Psoas muscle (tissue), 8 donors: ENCODE results near the gene ABT1. TPM values are rescaled to one million over a fixed set of nuclear protein-coding genes. Genes with fewer than 3 reads are reported as not detected.

Experiments
- ATAC-seq, 4 donors: fragments of 200-7000 bp; cut with Tn5 transposase; one replicate each; pipeline ENCODE4 v1.9.1; 2020; ENCODE audit warnings: moderate library complexity in 3 of 4, mild to moderate bottlenecking in 2 of 4
- DNase-seq, 2 donors: peaks; one replicate each; pipeline ENCODE4 v3.0.0-alpha.2; 2020
- H3K27ac ChIP-seq: fragments of 200-600 bp; one replicate; pipeline ENCODE4 v1.8.0; 2022
- H3K27me3 ChIP-seq, 3 donors: fragments of 200-600 bp in 1 of 3; one replicate each; pipeline versions ENCODE4 v1.6.1 to v1.8.0; 2013 to 2022; ENCODE audit warnings: low read length in 2 of 3, mild to moderate bottlenecking in 2 of 3, moderate library complexity in 1 of 3; ENCODE audit not compliant: insufficient read depth in 3 of 3
- H3K36me3 ChIP-seq, 2 donors: fragments of 200-600 bp in 1 of 2; one replicate each; pipeline versions ENCODE4 v1.6.1 to v1.8.0; 2013 to 2022; ENCODE audit warnings: low read depth in 1 of 2, mild to moderate bottlenecking in 1 of 2, moderate library complexity in 1 of 2; ENCODE audit not compliant: insufficient read depth in 1 of 2
- H3K4me1 ChIP-seq: fragments of 200-600 bp; one replicate; pipeline ENCODE4 v1.8.0; 2022
- H3K4me3 ChIP-seq: fragments of 200-600 bp; one replicate; pipeline ENCODE4 v1.8.0; 2022; ENCODE audit warnings: mild to moderate bottlenecking
- H3K9me3 ChIP-seq: fragments of 200-600 bp; one replicate; pipeline ENCODE4 v1.8.0; 2022
- WGBS, 3 donors: extraction: QIAGEN DNeasy Blood & Tissue Kit; methylation state at CpG; one replicate each; pipeline versions ENCODE4 v1.1.6 to v1.1.7; 2013; 5-methylcytosine and 5-hydroxymethylcytosine counted together
- intact Hi-C, 2 donors: fragments of 100-400 bp; cut with DNase I; formaldehyde crosslinking; loops; one replicate each; pipeline versions ENCODE4 v1.11.0 to v1.14.2; 2022
- polyA plus RNA-seq, 3 donors: library from polyadenylated mRNA; stranded (reverse); fragments of 200-250 nt; gene quantifications; one replicate each; pipeline ENCODE4 v1.2.3, GENCODE V29; 2013
- total RNA-seq, 4 donors: library from RNA; stranded (reverse); fragmentation: NEBNext Ultra II Directional in 2 of 4; extraction: Animal tissue kit (Norgen Biotek cat#: 25700) in 2 of 4; gene quantifications; one replicate each; pipeline versions ENCODE4 v1.2.1 to v1.2.4, GENCODE V29; 2021 to 2023
- TF ChIP-seq, protein P1 (sequence below): fragments of 200-600 bp; IDR thresholded peaks from one replicate; pipeline ENCODE4 v1.8.0; 2022; ENCODE audit warnings: antibody characterized with exemption
- donor health status: healthy with polysubstance abuse.
- donor health status: DM: no; HTN: no; CAD: no; lungs with moderate emphysema.
- donor health status: Bipolar disorder and iron deficiency.
- donor health status: healthy.
- donor health status: DM: yes; HTN: yes; CAD: no.
- donor health status: DM: no; HTN: no; CAD: no.
- donor health status: DM: no; HTN: no; CAD: no.
- donor health status: DM: yes; HTN: yes; CAD: no.

The ABT1 gene
- total and polyA plus RNA-seq, 7 donors, result 6.2 to 18.4 (median 10.3) TPM

DNA sequence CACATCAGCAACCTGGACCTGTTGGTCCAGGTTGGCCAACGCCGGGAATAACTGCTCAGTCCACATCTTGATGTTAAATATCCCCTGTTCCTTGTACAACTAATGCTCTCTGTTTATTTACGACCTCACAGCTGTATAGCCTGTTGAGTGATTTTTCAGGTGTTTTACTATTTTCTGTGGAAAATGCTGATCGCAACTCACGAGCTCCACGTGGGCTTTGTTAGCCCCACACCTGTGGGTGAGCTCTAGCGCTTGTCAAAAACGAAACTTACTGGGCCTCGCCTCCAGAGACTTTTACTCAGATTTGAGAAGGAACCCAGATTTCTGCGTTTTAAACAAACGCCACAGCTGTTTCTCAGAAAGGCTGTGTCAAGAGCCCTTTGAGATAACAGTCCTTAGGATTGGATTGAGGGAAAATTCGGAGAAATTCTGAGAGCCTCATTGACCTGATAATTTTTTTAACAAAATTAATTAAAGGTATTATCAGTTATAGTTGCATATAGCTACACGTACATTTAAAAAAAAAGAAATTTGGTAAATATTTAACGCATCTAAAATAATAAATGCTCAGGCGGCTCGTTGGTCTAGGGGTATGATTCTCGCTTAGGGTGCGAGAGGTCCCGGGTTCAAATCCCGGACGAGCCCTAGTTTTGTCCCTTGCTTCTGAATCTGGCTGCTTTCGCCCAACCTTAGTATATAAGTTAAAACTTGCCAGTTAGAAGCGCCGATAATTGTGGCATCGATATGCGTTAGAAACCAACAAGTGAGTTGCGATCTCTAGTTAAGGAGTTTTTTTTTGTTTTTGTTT lies 41.9 kb upstream of the ABT1 start:
- TF ChIP-seq, protein P1, sequence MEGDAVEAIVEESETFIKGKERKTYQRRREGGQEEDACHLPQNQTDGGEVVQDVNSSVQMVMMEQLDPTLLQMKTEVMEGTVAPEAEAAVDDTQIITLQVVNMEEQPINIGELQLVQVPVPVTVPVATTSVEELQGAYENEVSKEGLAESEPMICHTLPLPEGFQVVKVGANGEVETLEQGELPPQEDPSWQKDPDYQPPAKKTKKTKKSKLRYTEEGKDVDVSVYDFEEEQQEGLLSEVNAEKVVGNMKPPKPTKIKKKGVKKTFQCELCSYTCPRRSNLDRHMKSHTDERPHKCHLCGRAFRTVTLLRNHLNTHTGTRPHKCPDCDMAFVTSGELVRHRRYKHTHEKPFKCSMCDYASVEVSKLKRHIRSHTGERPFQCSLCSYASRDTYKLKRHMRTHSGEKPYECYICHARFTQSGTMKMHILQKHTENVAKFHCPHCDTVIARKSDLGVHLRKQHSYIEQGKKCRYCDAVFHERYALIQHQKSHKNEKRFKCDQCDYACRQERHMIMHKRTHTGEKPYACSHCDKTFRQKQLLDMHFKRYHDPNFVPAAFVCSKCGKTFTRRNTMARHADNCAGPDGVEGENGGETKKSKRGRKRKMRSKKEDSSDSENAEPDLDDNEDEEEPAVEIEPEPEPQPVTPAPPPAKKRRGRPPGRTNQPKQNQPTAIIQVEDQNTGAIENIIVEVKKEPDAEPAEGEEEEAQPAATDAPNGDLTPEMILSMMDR, result no peak
- Histone ChIP-seq H3K36me3 (no peaks in the 10 kb centered on the region), H3K4me1 (peaks cover 7% of the 10 kb centered on the region), H3K27ac (peak overlapping the region; percentile 74), H3K4me3 (peak overlapping the region; percentile 67), H3K9me3 (no peaks in the 10 kb centered on the region), H3K27me3 (no peaks in the 10 kb centered on the region)
- peak in 1 of 2 donors; percentile 34 for DNase-seq
- 13 to 19% (median 15%) methylated on average over 27 of the region's 27 CpGs for WGBS, 3 donors
- peak in 1 of 4 donors; percentile 23 for ATAC-seq
- intact Hi-C loops, result loop anchor here in 1 of 2 donors (2.0 to 5.0 kb wide), 3 partner anchors 14 to 243 kb away; no protein-coding TSS in a partner anchor

DNA sequence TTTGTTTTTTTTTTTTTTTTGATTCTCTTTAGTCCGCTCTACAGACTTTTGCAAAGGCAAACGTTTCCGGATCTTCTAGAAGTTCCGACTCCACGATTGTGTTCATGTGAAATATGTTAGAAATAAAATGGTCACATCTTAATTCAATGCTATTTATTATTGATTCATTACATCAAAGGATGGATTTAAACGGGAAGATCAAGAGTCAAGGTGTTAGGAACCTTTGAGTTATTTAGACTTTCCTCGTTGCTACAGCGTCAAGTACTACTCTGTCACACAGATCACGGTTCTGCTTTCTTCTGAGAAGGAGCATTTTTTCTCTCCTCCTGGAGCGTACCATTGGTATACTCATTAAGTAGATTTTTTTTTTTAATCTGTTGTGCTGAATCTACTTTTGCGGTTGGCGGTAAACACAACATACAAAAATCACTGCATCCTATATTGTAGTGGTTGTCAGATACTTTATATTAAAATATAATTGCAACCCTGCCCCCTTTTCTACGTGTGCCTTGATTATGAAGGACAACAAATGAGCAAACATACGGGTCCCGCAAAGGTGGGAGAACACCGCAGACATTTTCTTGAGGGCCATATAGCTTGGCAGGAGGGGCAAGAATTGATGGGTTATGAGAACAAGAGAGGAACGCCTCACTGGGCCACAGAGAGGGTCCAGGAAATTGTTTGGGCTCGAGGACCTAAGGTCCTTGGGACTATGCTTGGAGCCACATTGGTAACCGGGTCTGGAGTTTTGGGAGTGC lies 41.1 kb upstream of the ABT1 start:
- H3K27ac ChIP-seq, result no peak overlapping the region
- intact Hi-C loops, result loop anchor here in 1 of 2 donors (2.0 to 5.0 kb wide), 2 partner anchors 13 to 243 kb away; no protein-coding TSS in a partner anchor

DNA sequence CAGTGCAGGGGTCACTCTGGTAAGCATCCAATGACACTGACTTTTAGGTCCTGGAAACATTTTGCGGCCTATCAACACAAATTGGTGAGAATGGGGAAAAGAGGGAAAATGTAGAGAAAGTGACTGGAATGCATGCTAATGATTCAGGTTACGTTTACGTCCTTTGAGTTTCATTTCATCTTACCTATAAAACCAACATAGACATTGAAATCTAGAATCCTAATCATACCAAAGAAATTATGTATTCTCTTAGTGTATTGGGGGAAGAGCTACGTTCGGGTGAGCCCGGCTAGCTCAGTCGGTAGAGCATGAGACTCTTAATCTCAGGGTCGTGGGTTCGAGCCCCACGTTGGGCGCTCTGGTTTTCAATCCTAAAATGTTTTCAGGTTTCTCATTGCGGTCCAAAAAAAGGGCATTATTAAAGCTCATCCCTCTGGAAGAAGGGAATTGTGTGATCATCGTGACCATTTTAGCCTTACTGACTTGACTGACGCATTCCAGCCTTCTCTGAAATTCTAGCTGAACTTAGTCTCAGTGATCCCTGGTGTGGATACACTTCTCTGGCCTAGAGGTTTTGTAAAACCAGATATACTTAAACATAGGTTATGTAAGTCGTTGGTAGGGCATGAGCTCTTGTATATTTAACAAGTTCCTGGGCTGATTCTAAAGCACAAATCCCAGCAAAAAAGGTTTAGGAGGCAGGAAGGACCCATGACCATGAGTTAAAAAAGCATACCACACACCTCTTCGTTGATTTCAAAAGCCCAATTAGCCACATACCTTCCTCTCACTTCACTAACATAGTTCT lies 40.3 kb upstream of the ABT1 start:
- ATAC-seq (peak in 3 of 4 donors; percentile 24 to 36 (median 29)), DNase-seq (peak in 1 of 2 donors; percentile 45)
- Histone ChIP-seq H3K27me3 (no peaks in the 10 kb centered on the region), H3K4me3 (no peak overlapping the region), H3K4me1 (peaks cover 3% of the 10 kb centered on the region), H3K36me3 (no peaks in the 10 kb centered on the region), H3K9me3 (no peaks in the 10 kb centered on the region), H3K27ac (peak overlapping the region; percentile 4)
- TF ChIP-seq, protein P1, result no peak
- intact Hi-C loops, result loop anchor here in 1 of 2 donors (5.0 kb wide), 1 partner anchor 244 kb away; no protein-coding TSS in a partner anchor
- 25 to 37% (median 28%) methylated on average over 16 of the region's 16 CpGs for WGBS, 3 donors

More for the DNA sequence above, 41.1 kb upstream of the ABT1 start:
- ATAC-seq, result no peak
- Histone ChIP-seq H3K4me1 (peaks cover 3% of the 10 kb centered on the region), H3K4me3 (peak overlapping the region; percentile 67), H3K36me3 (no peaks in the 10 kb centered on the region), H3K27me3 (no peaks in the 10 kb centered on the region), H3K9me3 (no peaks in the 10 kb centered on the region)
- WGBS, 3 donors, result 50 to 51% (median 50%) methylated on average over 19 of the region's 19 CpGs
- TF ChIP-seq, protein P1, result no peak
- no peak for DNase-seq
